Measurements from ENCODE around the gene EIF3J. TPM values are rescaled to one million over a fixed set of nuclear protein-coding genes. Genes with fewer than 3 reads are reported as not detected.

Gene EIF3J
- total RNA-seq, 4 donors from 2014 or later = 41.4 to 71.7 (median 57.7) TPM

- Histone ChIP-seq H3K9me3 (no peaks in the 10 kb centered on the region), H3K4me1 (no peaks in the 10 kb centered on the region), H3K36me3 (peaks cover 52% of the 10 kb centered on the region), H3K27ac (no peak overlapping the region), H3K27me3 (no peaks in the 10 kb centered on the region), H3K4me3 (no peak overlapping the region)
- WGBS = 91% methylated on average over 2 of the region's 2 CpGs
- TF ChIP-seq POLR2A (IDR thresholded peaks at IDR 0.05) (no peak), POLR2AphosphoS5 (IDR thresholded peaks at IDR 0.05) (no peak), CTCF (IDR thresholded peaks at IDR 0.05) (no peak), EP300 (IDR thresholded peaks at IDR 0.05) (no peak)
- DNase-seq (ENCODE audit: low spot score in 2 of 2) = no peak
Observed at GRCh38 chr15:44580105-44580504, 43.2 kb downstream of the EIF3J start.

GRCh38 chr15:44584162-44584749 is 47.3 kb downstream of the EIF3J start:
- 77% methylated on average over 5 of the region's 5 CpGs for WGBS
- Histone ChIP-seq H3K9me3 (no peaks in the 10 kb centered on the region), H3K27me3 (no peaks in the 10 kb centered on the region), H3K27ac (no peak overlapping the region), H3K4me1 (no peaks in the 10 kb centered on the region), H3K36me3 (peaks cover 90% of the 10 kb centered on the region), H3K4me3 (no peak overlapping the region)
- TF ChIP-seq POLR2AphosphoS5 (IDR thresholded peaks at IDR 0.05) (no peak), CTCF (IDR thresholded peaks at IDR 0.05) (peak in 1 of 2 donors; percentile 49), POLR2A (IDR thresholded peaks at IDR 0.05) (no peak)
- DNase-seq (ENCODE audit: low spot score in 2 of 2) = no peak

- no peak for DNase-seq (ENCODE audit: low spot score in 2 of 2)
- H3K9me3 ChIP-seq = no peaks in the 10 kb centered on the region
- H3K27me3 ChIP-seq = no peaks in the 10 kb centered on the region
- H3K36me3 ChIP-seq = peaks cover 93% of the 10 kb centered on the region
- H3K4me1 ChIP-seq = peaks cover under 1% of the 10 kb centered on the region
- TF ChIP-seq EP300 (IDR thresholded peaks at IDR 0.05) = no peak
- no peak overlapping the region for H3K4me3 ChIP-seq
- 82% methylated on average over 2 of the region's 2 CpGs for WGBS
- H3K27ac ChIP-seq = no peak overlapping the region
Observed at GRCh38 chr15:44585633-44586032, 48.7 kb downstream of the EIF3J start.

- no peak for TF ChIP-seq POLR2AphosphoS5 (IDR thresholded peaks at IDR 0.05)
- TF ChIP-seq POLR2A (IDR thresholded peaks at IDR 0.05) = no peak
- no peak for TF ChIP-seq CTCF (IDR thresholded peaks at IDR 0.05)
- no peak for TF ChIP-seq EP300 (IDR thresholded peaks at IDR 0.05)
- Histone ChIP-seq H3K27ac (no peak overlapping the region), H3K27me3 (no peaks in the 10 kb centered on the region), H3K36me3 (peaks cover 95% of the 10 kb centered on the region), H3K4me1 (peaks cover 11% of the 10 kb centered on the region), H3K9me3 (no peaks in the 10 kb centered on the region), H3K4me3 (no peak overlapping the region)
- WGBS = 88% methylated on average over 5 of the region's 5 CpGs
- DNase-seq (ENCODE audit: low spot score in 2 of 2) = no peak
Observed at GRCh38 chr15:44588541-44588940, 51.6 kb downstream of the EIF3J start.

GRCh38 chr15:44591326-44591725 is 54.4 kb downstream of the EIF3J start:
- H3K9me3 ChIP-seq = no peaks in the 10 kb centered on the region
- H3K27ac ChIP-seq = peak overlapping the region; percentile 45
- peaks cover 11% of the 10 kb centered on the region for H3K4me1 ChIP-seq
- peaks cover 96% of the 10 kb centered on the region for H3K36me3 ChIP-seq
- 73% methylated on average over 1 of the region's 1 CpG for WGBS
- H3K27me3 ChIP-seq = no peaks in the 10 kb centered on the region
- DNase-seq (ENCODE audit: low spot score in 2 of 2) = no peak
- TF ChIP-seq EP300 (IDR thresholded peaks at IDR 0.05) (no peak), CTCF (IDR thresholded peaks at IDR 0.05) (no peak), POLR2AphosphoS5 (IDR thresholded peaks at IDR 0.05) (no peak), POLR2A (IDR thresholded peaks at IDR 0.05) (no peak)
- no peak overlapping the region for H3K4me3 ChIP-seq
